GM18951 (cell line): ENCODE results near the gene CAMK2G.

Experiments used
- POLR2A ChIP-seq: IDR thresholded peaks from 4 replicates; pipeline ENCODE4 v1.6.1; 2011; ENCODE audit warnings: mild to moderate bottlenecking; ENCODE audit not compliant: insufficient read length, insufficient read depth; ENCODE audit errors: extremely low read depth
- in situ Hi-C: fragments of 300-500 bp; cut with MboI; formaldehyde crosslinking; loops from one replicate; pipeline ENCODE4 v1.12.0; 2022; ENCODE audit warnings: low sequenced_read_pairs, mixed read lengths, inconsistent platforms; ENCODE audit not compliant: unreplicated experiment

The CAMK2G gene

GRCh38 chr10:73810735-73811465 is 63.5 kb downstream of the CAMK2G start:
- no peak for TF ChIP-seq POLR2A
- in situ Hi-C loops, result no loop called here

DNA sequence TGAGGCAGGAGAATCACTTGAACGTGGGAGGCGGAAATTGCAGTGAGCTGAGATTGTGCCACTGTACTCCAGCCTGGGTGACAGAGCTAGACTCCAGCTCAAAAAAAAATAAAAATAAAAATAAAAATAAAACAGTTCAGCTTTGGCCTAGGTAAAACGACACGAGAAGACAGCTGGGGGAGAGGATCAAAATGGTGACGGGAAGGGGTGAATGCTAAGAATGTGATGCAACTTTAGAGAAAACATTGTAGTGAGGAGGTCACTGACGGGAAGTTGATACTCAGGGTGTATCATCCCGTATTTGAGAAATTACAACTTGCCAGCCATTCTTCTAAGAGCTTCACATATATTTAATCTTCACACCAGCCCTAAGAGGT is 64.0 kb downstream of the CAMK2G start:
- TF ChIP-seq POLR2A, result no peak
- in situ Hi-C loops, result no loop called here

DNA sequence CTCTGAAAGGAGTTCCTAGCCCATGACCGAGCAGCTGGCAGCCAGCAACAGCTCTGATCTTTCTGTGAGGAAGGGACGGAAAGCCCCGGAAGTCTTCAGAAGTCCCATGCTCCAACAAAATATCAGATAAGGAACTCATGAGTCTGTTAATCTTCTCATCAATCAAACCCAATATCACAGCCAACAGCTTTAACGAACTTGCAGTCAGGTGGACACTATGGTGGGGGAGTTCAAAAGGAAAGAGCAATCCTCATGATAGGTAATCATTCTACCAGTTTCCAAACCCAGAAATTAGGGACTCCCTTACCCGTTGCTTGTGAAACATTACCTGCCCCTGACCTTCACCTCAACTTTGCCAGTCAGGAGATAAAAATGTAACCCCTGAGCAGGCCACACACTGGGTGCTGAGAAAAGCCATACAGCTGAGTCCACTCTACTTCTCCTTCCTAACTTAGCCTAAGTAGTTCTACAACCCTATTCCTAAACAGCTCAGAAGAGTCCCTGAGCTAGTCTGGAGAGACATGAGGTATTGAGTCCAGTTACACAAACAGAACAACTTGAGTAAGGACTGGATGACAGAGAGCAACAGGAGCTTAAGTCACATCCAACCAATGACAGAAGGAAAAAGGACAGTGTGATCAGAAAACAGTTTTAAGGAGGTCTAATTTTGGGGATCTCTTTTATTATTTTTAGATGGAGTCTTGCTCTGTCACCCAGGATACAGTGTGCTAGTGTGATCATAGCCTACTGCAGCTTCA is 65.1 kb downstream of the CAMK2G start:
- in situ Hi-C loops, result no loop called here
- TF ChIP-seq POLR2A, result no peak

DNA sequence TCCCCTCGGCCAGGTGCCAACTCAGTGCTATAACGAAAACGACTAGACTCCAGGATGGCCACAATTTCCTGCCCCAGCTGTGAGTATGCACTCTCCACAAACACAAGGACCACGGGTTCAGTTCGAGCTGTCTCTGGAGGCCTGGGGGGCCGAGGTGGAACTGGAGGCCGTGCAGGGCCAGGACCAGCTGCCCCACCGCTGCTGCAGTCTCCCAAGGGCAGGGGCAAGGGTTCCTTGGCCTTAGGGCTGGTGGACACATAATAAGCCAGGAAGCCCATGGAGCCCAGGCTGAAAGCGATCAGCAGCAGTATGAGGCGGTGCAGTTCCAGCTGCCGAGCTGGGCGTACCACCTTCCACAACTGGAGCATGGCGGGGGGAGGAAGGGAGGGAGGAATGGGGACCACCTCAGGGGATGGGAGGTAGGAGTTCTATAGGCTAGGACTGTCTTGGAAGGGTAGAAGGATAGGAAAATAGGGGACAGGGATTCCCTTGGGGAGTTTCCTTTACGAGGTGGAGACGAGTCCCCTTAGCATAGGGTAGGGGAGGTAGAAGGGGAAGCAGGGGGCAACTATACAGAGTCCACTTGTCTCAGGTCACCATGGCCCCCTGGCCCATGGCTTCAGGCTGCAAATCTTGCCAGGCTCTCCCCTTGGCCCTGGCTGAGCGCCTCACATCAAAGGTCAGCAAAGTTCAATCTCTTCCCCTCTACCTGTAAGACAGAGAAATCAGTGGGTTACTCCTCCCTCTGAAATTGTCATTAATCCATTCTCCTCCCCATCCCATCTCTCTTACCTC is 66.1 kb downstream of the CAMK2G start:
- TF ChIP-seq POLR2A, result no peak
- in situ Hi-C loops, result no loop called here

DNA sequence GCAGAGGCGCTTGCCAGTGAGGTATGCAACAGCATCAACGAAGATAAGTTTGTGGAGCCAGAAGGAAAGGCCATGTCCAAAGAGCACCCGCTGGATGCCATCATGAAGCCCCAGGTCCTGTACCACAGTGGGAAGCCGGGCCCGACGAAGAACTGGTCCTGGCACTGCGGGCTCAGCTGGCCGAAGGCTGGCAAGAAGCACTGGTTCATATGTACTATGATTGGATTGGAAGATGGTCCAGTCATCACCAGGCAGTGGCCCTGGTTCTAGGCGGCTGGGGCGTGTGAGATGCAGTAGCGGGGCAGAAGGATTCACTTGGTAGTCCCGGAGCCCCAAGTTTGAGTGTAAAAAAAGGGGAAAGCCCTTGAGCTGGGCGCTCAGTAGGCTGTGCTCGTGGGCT is 66.9 kb downstream of the CAMK2G start:
- no peak for TF ChIP-seq POLR2A
- in situ Hi-C loops, result no loop called here

- TF ChIP-seq POLR2A, result no peak
- in situ Hi-C loops, result no loop called here
Measured at GRCh38 chr10:73806176-73806950, 68.0 kb downstream of the CAMK2G start.

- TF ChIP-seq POLR2A, result peak; percentile 18
- in situ Hi-C loops, result no loop called here
Measured at GRCh38 chr10:73803680-73804286, 70.6 kb downstream of the CAMK2G start.

DNA sequence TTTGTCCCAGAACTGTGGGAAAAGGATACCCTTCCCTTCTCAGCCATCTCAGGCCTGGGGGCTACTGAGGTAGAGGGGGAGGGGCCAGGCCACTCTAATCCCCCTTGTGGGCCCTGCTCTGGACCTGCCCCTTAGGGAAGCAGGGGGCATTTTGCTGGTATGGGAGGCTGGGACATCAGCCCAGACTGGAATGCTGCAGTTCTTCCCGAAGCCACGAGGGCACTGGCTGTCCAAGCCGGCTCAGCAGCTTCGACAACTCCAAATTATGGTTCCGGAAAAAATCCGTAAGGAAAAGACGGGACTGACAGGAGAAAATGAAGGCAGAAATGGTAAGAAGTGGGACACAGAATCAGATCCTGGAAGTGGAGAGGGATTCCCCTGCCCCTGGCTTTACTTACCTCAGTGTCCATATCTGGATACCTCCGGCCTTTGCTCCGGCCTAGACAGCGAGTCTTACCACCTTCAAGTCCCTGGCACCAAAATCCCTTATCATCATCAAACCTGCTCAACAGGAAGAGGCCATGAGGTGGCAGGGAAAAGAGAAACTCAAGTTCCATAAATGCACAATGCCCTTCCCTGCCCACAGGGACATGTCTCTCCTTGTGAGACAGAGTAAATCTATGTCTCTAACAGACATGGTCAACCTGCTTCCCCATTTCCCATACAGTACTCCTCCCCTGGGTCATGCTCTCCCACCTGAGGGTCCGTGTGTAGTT is 71.9 kb downstream of the CAMK2G start:
- in situ Hi-C loops, result no loop called here
- TF ChIP-seq POLR2A, result no peak

DNA sequence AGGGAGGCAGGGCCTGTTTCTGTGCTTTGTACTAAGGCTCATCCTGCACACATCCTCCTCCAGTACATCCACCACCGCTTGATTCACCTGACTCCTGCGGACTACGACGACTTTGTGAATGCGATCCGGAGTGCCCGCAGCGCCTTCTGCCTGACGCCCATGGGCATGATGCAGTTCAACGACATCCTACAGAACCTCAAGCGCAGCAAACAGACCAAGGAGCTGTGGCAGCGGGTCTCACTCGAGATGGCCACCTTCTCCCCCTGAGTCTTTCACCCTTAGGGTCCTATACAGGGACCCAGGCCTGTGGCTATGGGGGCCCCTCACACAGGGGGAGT is 73.1 kb downstream of the CAMK2G start:
- in situ Hi-C loops, result no loop called here
- TF ChIP-seq POLR2A, result no peak

GRCh38 chr10:73800560-73801252 is 73.6 kb downstream of the CAMK2G start:
- no peak for TF ChIP-seq POLR2A
- in situ Hi-C loops, result no loop called here

DNA sequence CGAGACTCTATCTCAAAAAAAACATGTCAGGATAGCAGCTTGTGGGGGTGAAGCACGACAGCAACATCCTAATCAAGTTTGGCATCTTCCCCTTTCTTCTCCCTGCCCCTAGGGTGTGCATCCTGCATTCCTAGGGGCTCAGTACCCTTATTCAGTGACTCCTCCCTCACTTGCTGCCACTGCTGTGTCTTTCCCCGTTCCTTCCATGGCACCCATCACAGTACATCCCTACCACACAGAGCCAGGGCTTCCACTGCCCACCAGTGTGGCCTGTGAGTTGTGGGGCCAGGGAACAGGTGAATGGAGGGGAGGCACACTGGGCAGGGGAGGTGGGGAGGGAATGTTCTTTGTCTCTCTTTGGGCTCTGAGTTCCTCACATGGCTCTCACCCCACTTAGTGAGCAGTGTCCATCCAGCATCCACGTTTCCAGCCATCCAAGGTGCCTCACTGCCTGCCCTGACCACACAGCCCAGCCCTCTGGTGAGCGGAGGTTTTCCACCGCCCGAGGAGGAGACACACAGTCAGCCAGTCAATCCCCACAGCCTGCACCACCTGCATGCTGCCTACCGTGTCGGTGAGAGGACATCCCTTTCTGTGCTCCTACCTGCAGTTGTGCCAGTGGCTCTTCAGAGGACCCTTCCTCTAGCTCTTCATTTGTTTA is 74.3 kb downstream of the CAMK2G start:
- TF ChIP-seq POLR2A, result no peak
- in situ Hi-C loops, result no loop called here
